Glutamatergic neuron (in vitro differentiated cells): ENCODE data around the gene CACNG1. TPM values are rescaled to one million over a fixed set of nuclear protein-coding genes. Genes with fewer than 3 reads are reported as not detected.

Experiments
- DNase-seq: peaks from one replicate; pipeline ENCODE4 v3.0.0; 2022
- H3K27ac Mint-ChIP-seq: one replicate; pipeline ENCODE4 v1.8.0; 2020; ENCODE audit warnings: mild to moderate bottlenecking, mixed read lengths, inconsistent platforms; ENCODE audit not compliant: unreplicated experiment
- H3K27me3 Mint-ChIP-seq: one replicate; pipeline ENCODE4 v1.8.0; 2020; ENCODE audit warnings: mild to moderate bottlenecking, moderate library complexity, mixed read lengths, inconsistent platforms; ENCODE audit not compliant: unreplicated experiment
- H3K36me3 Mint-ChIP-seq: one replicate; pipeline ENCODE4 v1.8.0; 2020; ENCODE audit warnings: mild to moderate bottlenecking, mixed read lengths, inconsistent platforms; ENCODE audit not compliant: unreplicated experiment
- H3K4me1 Mint-ChIP-seq: one replicate; pipeline ENCODE4 v1.8.0; 2020; ENCODE audit warnings: mild to moderate bottlenecking, low read depth, mixed read lengths, inconsistent platforms; ENCODE audit not compliant: unreplicated experiment
- H3K4me3 Mint-ChIP-seq: one replicate; pipeline ENCODE4 v1.8.0; 2020; ENCODE audit warnings: mild to moderate bottlenecking, mixed read lengths, inconsistent platforms; ENCODE audit not compliant: unreplicated experiment
- H3K9me3 Mint-ChIP-seq: one replicate; pipeline ENCODE4 v1.8.0; 2020; ENCODE audit warnings: mild to moderate bottlenecking, moderate library complexity, mixed read lengths, inconsistent platforms; ENCODE audit not compliant: unreplicated experiment
- total RNA-seq: library from RNA; stranded (reverse); fragmentation: NEBNext Ultra II Directional; extraction: Animal tissue kit (Norgen Biotek cat#: 25700); gene quantifications from one replicate; pipeline ENCODE4 v1.2.1, GENCODE V29; 2021; ENCODE audit not compliant: unreplicated experiment
- TF ChIP-seq, protein P1 (sequence below): fragments of 200-600 bp; sonication (generic); IDR thresholded peaks from one replicate; pipeline ENCODE4 v1.5.0; 2021; ENCODE audit not compliant: partially characterized antibody, unreplicated experiment

The CACNG1 gene
- total RNA-seq, 1 donor from 2014 or later = not detected

DNA sequence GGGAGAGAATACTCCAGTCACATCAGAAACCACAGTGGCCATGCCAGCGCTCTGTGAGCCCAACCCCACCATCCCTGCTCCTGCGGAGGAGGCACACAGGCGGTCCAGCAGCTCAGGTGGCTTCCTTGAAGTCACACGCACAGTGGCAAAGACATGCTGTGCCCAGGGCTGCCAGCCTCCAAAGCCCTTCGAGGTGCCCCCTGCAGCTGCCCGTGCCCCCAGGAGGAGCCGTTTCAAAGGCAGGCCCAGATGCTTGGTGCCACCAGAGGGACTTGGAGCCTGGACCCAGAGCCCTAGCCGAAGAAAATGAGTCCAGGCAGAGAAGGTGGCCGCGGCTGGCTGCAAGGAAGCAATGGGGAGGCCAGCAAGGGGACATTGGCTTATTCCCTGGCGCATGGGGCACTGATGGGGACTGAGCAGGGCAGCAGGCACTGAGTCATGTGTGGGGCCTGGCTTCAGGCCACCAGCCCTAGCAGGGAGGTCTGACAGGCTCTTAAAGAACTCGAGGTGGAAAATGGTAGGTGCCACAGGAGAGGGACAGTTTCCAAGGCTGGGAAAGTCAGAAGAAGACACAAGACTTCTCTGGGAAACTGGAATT, 17.2 kb upstream of the CACNG1 start:
- no peak overlapping the region for H3K27ac Mint-ChIP-seq
- DNase-seq = no peak
- TF ChIP-seq, protein P1, sequence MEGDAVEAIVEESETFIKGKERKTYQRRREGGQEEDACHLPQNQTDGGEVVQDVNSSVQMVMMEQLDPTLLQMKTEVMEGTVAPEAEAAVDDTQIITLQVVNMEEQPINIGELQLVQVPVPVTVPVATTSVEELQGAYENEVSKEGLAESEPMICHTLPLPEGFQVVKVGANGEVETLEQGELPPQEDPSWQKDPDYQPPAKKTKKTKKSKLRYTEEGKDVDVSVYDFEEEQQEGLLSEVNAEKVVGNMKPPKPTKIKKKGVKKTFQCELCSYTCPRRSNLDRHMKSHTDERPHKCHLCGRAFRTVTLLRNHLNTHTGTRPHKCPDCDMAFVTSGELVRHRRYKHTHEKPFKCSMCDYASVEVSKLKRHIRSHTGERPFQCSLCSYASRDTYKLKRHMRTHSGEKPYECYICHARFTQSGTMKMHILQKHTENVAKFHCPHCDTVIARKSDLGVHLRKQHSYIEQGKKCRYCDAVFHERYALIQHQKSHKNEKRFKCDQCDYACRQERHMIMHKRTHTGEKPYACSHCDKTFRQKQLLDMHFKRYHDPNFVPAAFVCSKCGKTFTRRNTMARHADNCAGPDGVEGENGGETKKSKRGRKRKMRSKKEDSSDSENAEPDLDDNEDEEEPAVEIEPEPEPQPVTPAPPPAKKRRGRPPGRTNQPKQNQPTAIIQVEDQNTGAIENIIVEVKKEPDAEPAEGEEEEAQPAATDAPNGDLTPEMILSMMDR = no peak
- H3K4me3 Mint-ChIP-seq = no peak overlapping the region
- no peaks in the 10 kb centered on the region for H3K36me3 Mint-ChIP-seq
- H3K9me3 Mint-ChIP-seq = peaks cover 6% of the 10 kb centered on the region
- H3K27me3 Mint-ChIP-seq = peaks cover 6% of the 10 kb centered on the region
- H3K4me1 Mint-ChIP-seq = no peaks in the 10 kb centered on the region

DNA sequence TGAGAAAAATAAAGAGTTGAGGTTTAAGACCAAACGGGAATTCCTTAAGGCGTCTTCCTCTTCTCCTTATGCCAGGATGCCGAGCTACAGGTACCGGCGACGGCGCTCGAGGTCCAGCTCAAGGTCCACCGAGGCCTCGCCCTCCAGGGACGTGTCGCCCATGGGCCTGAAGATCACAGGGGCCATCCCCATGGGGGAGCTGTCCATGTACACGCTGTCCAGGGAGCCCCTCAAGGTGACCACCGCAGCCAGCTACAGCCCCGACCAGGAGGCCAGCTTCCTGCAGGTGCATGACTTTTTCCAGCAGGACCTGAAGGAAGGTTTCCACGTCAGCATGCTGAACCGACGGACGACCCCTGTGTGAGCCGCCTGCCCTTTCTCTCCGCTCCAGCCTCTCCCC, 13.7 kb upstream of the CACNG1 start:
- peaks cover 11% of the 10 kb centered on the region for H3K9me3 Mint-ChIP-seq
- peaks cover 3% of the 10 kb centered on the region for H3K4me1 Mint-ChIP-seq
- no peak for DNase-seq
- no peak overlapping the region for H3K4me3 Mint-ChIP-seq
- H3K27me3 Mint-ChIP-seq = peaks cover 6% of the 10 kb centered on the region
- TF ChIP-seq, protein P1 = no peak
- no peak overlapping the region for H3K27ac Mint-ChIP-seq
- peaks cover 7% of the 10 kb centered on the region for H3K36me3 Mint-ChIP-seq

DNA sequence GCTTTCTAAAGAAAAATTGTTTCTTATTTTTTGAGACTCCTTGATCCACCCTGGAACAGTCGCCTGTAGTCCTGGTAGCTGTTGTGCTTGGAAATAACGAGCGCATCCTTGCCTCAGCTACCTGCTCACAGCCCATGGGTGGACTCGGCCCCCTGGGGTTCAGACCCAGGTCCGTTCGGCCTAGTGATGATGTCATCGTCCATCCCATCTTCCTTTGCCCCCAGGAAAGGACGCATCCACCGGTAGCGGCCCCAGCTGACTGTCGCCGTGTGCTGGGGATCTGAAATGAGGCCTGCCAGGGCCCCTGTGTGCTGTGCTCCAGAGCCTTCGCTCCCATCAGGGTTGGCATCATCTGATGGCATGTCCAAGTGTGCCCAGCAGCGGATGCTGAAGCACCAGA, 12.0 kb upstream of the CACNG1 start:
- Mint-ChIP-seq H3K9me3 (peaks cover 15% of the 10 kb centered on the region), H3K27me3 (peaks cover 8% of the 10 kb centered on the region), H3K27ac (no peak overlapping the region), H3K4me1 (peaks cover 3% of the 10 kb centered on the region), H3K4me3 (no peak overlapping the region), H3K36me3 (peaks cover 13% of the 10 kb centered on the region)
- no peak for DNase-seq
- TF ChIP-seq, protein P1 = no peak

DNA sequence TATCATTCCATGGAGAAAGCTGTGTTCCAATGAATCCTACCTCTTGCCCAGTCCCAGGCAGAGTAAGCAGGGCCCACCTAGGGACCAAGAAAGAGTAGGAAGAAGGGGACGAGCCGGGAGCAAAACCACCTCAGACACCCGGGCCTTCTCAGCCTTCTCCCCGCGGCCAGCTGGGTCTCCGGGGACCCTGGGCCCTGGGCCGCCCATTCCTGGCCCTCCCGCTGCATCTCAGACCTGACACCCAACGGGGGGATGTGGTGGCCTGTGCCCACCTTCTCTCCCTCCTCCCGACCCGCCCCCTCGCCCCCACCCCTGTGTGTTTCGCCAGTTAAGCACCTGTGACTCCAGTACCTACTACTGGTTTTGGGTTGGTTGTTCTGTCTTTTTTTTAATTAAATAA, 11.4 kb upstream of the CACNG1 start:
- Mint-ChIP-seq H3K27me3 (peaks cover 8% of the 10 kb centered on the region), H3K36me3 (peaks cover 13% of the 10 kb centered on the region), H3K4me1 (peaks cover 3% of the 10 kb centered on the region), H3K9me3 (peaks cover 15% of the 10 kb centered on the region), H3K4me3 (no peak overlapping the region), H3K27ac (no peak overlapping the region)
- no peak for DNase-seq
- TF ChIP-seq, protein P1 = no peak

DNA sequence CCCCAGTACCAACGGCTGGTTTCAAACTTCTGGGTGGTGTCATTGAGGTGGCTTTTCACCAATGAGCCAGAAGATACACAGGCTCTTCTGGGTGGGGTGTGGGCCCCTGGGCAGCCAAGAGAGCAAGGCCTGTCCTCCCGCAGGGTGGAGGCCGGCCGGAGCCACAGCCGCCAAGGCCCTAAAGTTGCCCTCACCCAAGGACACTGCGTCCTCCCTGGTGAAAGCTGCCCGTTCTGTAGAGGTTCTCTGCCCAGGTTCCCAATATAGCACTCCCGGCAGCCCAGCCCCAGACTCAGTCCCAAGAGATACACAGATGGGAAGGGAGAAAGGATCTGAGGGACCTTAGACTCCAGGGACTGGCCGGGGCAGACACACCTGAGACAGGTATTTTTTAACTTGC, 10.7 kb upstream of the CACNG1 start:
- Mint-ChIP-seq H3K27me3 (peaks cover 11% of the 10 kb centered on the region), H3K4me3 (no peak overlapping the region), H3K4me1 (peaks cover 3% of the 10 kb centered on the region), H3K27ac (no peak overlapping the region), H3K36me3 (peaks cover 13% of the 10 kb centered on the region), H3K9me3 (peaks cover 15% of the 10 kb centered on the region)
- TF ChIP-seq, protein P1 = no peak
- no peak for DNase-seq
